Transverse colon (tissue), 4 donors: ENCODE data around the gene NUAK2. TPM values are rescaled to one million over a fixed set of nuclear protein-coding genes. Genes with fewer than 3 reads are reported as not detected.
A peak's percentile ranks its signal among the peaks of the same experiment; 100 is the strongest.

Source experiments
- DNase-seq: peaks from one replicate; pipeline ENCODE4 v3.0.0-alpha.2; 2019
- H3K27ac ChIP-seq, 4 donors: fragments of 200-600 bp; sonication (generic); 2 replicates each; pipeline ENCODE4 v1.5.1; 2016 to 2018; ENCODE audit warnings: inconsistent platforms in 4 of 4
- H3K27me3 ChIP-seq: fragments of 200-600 bp; sonication (generic); 2 replicates; pipeline ENCODE4 v1.5.1; 2017; ENCODE audit warnings: inconsistent platforms
- H3K36me3 ChIP-seq, 4 donors: fragments of 200-600 bp; sonication (generic); 2 replicates each; pipeline ENCODE4 v1.5.1; 2017 to 2019; ENCODE audit warnings: inconsistent platforms in 4 of 4
- H3K4me1 ChIP-seq, 4 donors: fragments of 200-600 bp; sonication (generic); 2 replicates each; pipeline ENCODE4 v1.5.1; 2017 to 2020; ENCODE audit warnings: inconsistent platforms in 4 of 4
- H3K4me3 ChIP-seq, 4 donors: fragments of 200-600 bp; sonication (generic); 1 replicate in 1 of 4; 2 replicates in 3 of 4; pipeline versions ENCODE4 v1.5.1 to v1.6.1; 2017 to 2019; ENCODE audit warnings: inconsistent platforms in 4 of 4
- H3K9me3 ChIP-seq, 2 donors: fragments of 200-600 bp; sonication (generic); 2 replicates each; pipeline ENCODE4 v1.5.1; 2017 to 2019; ENCODE audit warnings: inconsistent platforms in 2 of 2
- CTCF ChIP-seq, 5 experiments: fragments of 200-600 bp in 3 of 5; fragments of 450-650 bp in 2 of 5; sonication (generic) in 3 of 5; IDR thresholded peaks; 1 replicate in 2 of 5; 2 replicates in 3 of 5; pipeline ENCODE4 v1.5.1; 2016 to 2017; ENCODE audit warnings: antibody characterized with exemption in 5 of 5, inconsistent platforms in 3 of 5, mild to moderate bottlenecking in 2 of 5, moderate library complexity in 1 of 5
- EP300 ChIP-seq: sonication (generic); formaldehyde crosslinking; IDR thresholded peaks from one replicate; pipeline ENCODE4 v1.6.1; 2017; ENCODE audit warnings: antibody characterized with exemption, low read depth
- POLR2A ChIP-seq: fragments of 450-650 bp; IDR thresholded peaks from one replicate; pipeline ENCODE4 v1.6.1; 2016; ENCODE audit warnings: antibody characterized with exemption, mild to moderate bottlenecking, moderate library complexity
- POLR2AphosphoS5 ChIP-seq, 3 donors: sonication (generic); formaldehyde crosslinking; IDR thresholded peaks; one replicate each; pipeline ENCODE4 v1.6.1; 2016; ENCODE audit warnings: antibody characterized with exemption in 3 of 3
- WGBS, 2 donors: methylation state at CpG; one replicate each; pipeline ENCODE4 v1.1.5; 2018; ENCODE audit warnings: low coverage in 1 of 2; 5-methylcytosine and 5-hydroxymethylcytosine counted together
- in situ Hi-C, 4 donors: fragments of 200-750 bp; cut with MboI; loops; one replicate each; pipeline versions ENCODE4 v1.15.0 to v1.15.1; 2017; ENCODE audit warnings: low sequenced_read_pairs in 3 of 4, low pct_ligation_motif_present in 1 of 4, low pct_unique_long_range_greater_than_20kb in 1 of 4
- intact Hi-C: fragments of 100-400 bp; cut with DNase I; formaldehyde crosslinking; loops from one replicate; pipeline ENCODE4 v1.15.1; 2023; ENCODE audit warnings: low total_unique reads
- total RNA-seq, 4 donors: library from RNA; depleted of rRNA; stranded (reverse); fragments of >200 nt; gene quantifications; one replicate each; pipeline ENCODE4 v1.1.0, GENCODE V29; 2016

The NUAK2 gene
- total RNA-seq, 4 donors from 2014 or later: 12.5 to 46.8 (median 24.4) TPM

GRCh38 chr1:205337481-205337880 lies 15.9 kb upstream of the NUAK2 start:
- no peak for DNase-seq
- in situ Hi-C loops (loop anchor here in 2 of 4 donors (10.0 kb wide), 1 partner anchor 147 kb away; no protein-coding TSS in a partner anchor), intact Hi-C loops (no loop called here)
- Histone ChIP-seq H3K9me3 (no peaks in the 10 kb centered on the region), H3K36me3 (no peaks in the 10 kb centered on the region), H3K27ac (no peak overlapping the region), H3K4me1 (no peaks in the 10 kb centered on the region), H3K27me3 (peaks cover 5% of the 10 kb centered on the region), H3K4me3 (no peak overlapping the region)
- TF ChIP-seq CTCF (IDR thresholded peaks at IDR 0.05) (no peak), EP300 (no peak), POLR2A (no peak), POLR2AphosphoS5 (IDR thresholded peaks at IDR 0.05) (no peak)
- 73 to 81% methylated on average over 4 to 7 of the region's 7 CpGs for WGBS, 2 donors

- no peaks in the 10 kb centered on the region for H3K4me1 ChIP-seq
- no peaks in the 10 kb centered on the region for H3K27me3 ChIP-seq
- TF ChIP-seq EP300 (no peak), CTCF (IDR thresholded peaks at IDR 0.05) (peak; percentile 83 to 92 (median 91))
- H3K4me3 ChIP-seq: no peak overlapping the region
- no peaks in the 10 kb centered on the region for H3K36me3 ChIP-seq
- 0 to 4% methylated on average over 2 to 4 of the region's 4 CpGs for WGBS, 2 donors
- H3K9me3 ChIP-seq: no peaks in the 10 kb centered on the region
- in situ Hi-C loops (loop anchor here in 2 of 4 donors (10.0 kb wide), 1 partner anchor 149 kb away; no protein-coding TSS in a partner anchor), intact Hi-C loops (no loop called here)
- DNase-seq: peak; percentile 90
- no peak overlapping the region for H3K27ac ChIP-seq
Observed at GRCh38 chr1:205335692-205336091, 14.1 kb upstream of the NUAK2 start.

GRCh38 chr1:205332015-205332791 lies 10.7 kb upstream of the NUAK2 start:
- H3K4me3 ChIP-seq: no peak overlapping the region
- TF ChIP-seq POLR2AphosphoS5 (IDR thresholded peaks at IDR 0.05) (no peak), EP300 (no peak), CTCF (IDR thresholded peaks at IDR 0.05) (no peak), POLR2A (no peak)
- H3K27ac ChIP-seq: no peak overlapping the region
- H3K4me1 ChIP-seq: no peaks in the 10 kb centered on the region
- in situ Hi-C loops (loop anchor here in 2 of 4 donors (10.0 kb wide), 1 partner anchor 153 kb away; no protein-coding TSS in a partner anchor), intact Hi-C loops (no loop called here)
- 88 to 94% methylated on average over 3 to 11 of the region's 11 CpGs for WGBS, 2 donors
- DNase-seq: no peak
- no peaks in the 10 kb centered on the region for H3K9me3 ChIP-seq
- H3K27me3 ChIP-seq: no peaks in the 10 kb centered on the region
- H3K36me3 ChIP-seq: no peaks in the 10 kb centered on the region

- TF ChIP-seq CTCF (IDR thresholded peaks at IDR 0.05) (no peak), POLR2A (no peak), POLR2AphosphoS5 (IDR thresholded peaks at IDR 0.05) (no peak), EP300 (no peak)
Observed at GRCh38 chr1:205330150-205330549, 8.6 kb upstream of the NUAK2 start.

More at GRCh38 chr1:205330150-205330549, 8.6 kb upstream of the NUAK2 start:
- no peak overlapping the region for H3K4me3 ChIP-seq
- WGBS, 2 donors: 29% methylated on average over 2 of the region's 2 CpGs; no CpG with 5 or more reads in 1 of the 2 donors
- intact Hi-C loops (no loop called here), in situ Hi-C loops (loop anchor here in 2 of 4 donors (10.0 kb wide), 1 partner anchor 155 kb away; no protein-coding TSS in a partner anchor)
- no peaks in the 10 kb centered on the region for H3K9me3 ChIP-seq
- H3K36me3 ChIP-seq: no peaks in the 10 kb centered on the region
- peaks cover 0 to 2% (median 0%) of the 10 kb centered on the region in 4 donors for H3K4me1 ChIP-seq
- no peaks in the 10 kb centered on the region for H3K27me3 ChIP-seq
- no peak for DNase-seq
- H3K27ac ChIP-seq: no peak overlapping the region
